ENCODE measurements around the gene SPOCK2. TPM values are rescaled to one million over a fixed set of nuclear protein-coding genes. Genes with fewer than 3 reads are reported as not detected.

Gene SPOCK2
- total and polyA plus RNA-seq, 2 donors (not counting 3 experiments of a cell fraction or from before 2014, with no cell fraction given): 0.40 to 1.1 TPM

DNA sequence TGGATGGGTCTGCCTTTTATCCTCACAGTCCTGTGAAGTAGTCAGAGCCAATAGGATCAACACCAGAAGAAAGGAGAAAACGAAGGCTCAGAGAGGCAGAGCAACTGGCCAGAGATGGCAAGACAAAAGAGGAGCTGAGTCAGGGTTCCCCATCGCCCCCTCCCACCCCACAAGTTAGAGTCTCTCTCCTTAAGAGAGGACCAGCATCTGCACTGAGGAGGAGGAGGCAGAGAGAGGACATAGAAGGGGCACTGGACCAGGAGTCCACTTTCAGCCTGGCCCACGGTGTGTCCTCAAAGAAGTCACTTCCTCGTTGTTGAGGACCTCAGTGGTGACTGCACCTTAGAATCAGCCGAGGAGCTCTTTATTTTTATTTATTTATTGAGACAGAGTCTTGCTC is 11.6 kb downstream of the SPOCK2 start:
- BruUV-seq (replicated peaks): no TSS peak
- POLR2A ChIA-PET: no interaction called here
- no peaks in the 10 kb centered on the region for H3K9me3 ChIP-seq (replicated peaks; ENCODE audit: control insufficient read depth, insufficient read depth, low read length)

More for the DNA sequence above, 11.6 kb downstream of the SPOCK2 start:
- H3K4me3 ChIP-seq (replicated peaks in 1 of 3; ENCODE audit: insufficient read depth in 1 of 3, low read depth in 1 of 3, low read length in 3 of 3): no peak overlapping the region
- TF ChIP-seq GATA2 (IDR thresholded peaks at IDR 0.05; ENCODE audit: insufficient read depth, insufficient read length, low read depth, low read length) (no peak), POLR2AphosphoS5 (IDR thresholded peaks at IDR 0.05; ENCODE audit: insufficient read depth, low read depth, low read length) (no peak), FOS (IDR thresholded peaks at IDR 0.05; ENCODE audit: borderline replicate concordance, insufficient read depth, low read length) (no peak), MYC (IDR thresholded peaks at IDR 0.05; ENCODE audit: low read depth, low read length) (no peak), MAX (IDR thresholded peaks at IDR 0.05; ENCODE audit: insufficient read depth, insufficient read length) (no peak), JUN (IDR thresholded peaks at IDR 0.05; ENCODE audit: borderline replicate concordance, insufficient read depth, insufficient read length, low read depth) (no peak), EZH2 (IDR thresholded peaks at IDR 0.05; ENCODE audit: borderline replicate concordance, low read depth, low read length, severe bottlenecking) (no peak), POLR2A (IDR thresholded peaks at IDR 0.05; ENCODE audit: low read depth, low read length) (no peak)
- TF ChIP-seq, protein P1, sequence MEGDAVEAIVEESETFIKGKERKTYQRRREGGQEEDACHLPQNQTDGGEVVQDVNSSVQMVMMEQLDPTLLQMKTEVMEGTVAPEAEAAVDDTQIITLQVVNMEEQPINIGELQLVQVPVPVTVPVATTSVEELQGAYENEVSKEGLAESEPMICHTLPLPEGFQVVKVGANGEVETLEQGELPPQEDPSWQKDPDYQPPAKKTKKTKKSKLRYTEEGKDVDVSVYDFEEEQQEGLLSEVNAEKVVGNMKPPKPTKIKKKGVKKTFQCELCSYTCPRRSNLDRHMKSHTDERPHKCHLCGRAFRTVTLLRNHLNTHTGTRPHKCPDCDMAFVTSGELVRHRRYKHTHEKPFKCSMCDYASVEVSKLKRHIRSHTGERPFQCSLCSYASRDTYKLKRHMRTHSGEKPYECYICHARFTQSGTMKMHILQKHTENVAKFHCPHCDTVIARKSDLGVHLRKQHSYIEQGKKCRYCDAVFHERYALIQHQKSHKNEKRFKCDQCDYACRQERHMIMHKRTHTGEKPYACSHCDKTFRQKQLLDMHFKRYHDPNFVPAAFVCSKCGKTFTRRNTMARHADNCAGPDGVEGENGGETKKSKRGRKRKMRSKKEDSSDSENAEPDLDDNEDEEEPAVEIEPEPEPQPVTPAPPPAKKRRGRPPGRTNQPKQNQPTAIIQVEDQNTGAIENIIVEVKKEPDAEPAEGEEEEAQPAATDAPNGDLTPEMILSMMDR (IDR thresholded peaks at IDR 0.05; ENCODE audit: extremely low read depth in 1 of 2, insufficient read depth in 1 of 2, low read depth in 1 of 2, low read length in 2 of 2): no peak
- CTCF ChIA-PET: interaction anchor here (0.9 to 3.0 kb wide), 3 partner anchors 15 to 180 kb away, joined by 4 to 9 read pairs (median 4); no protein-coding TSS in a partner anchor
- no peak overlapping the region for H3K27ac ChIP-seq (ENCODE audit: insufficient read depth, low read depth, low read length)
- no peaks in the 10 kb centered on the region for H3K79me2 ChIP-seq (ENCODE audit: control insufficient read depth, insufficient read depth, low read length)
- no peaks in the 10 kb centered on the region for H3K27me3 ChIP-seq (ENCODE audit: control insufficient read depth in 2 of 2, insufficient read depth in 2 of 2, low read length in 2 of 2)
- FAIRE-seq (no peak), DNase-seq (ENCODE audit: low read depth, low spot score) (no peak)
- H3K9ac ChIP-seq (replicated peaks; ENCODE audit: extremely low read depth, insufficient read depth, low read length): no peak overlapping the region
- no peaks in the 10 kb centered on the region for H3K4me1 ChIP-seq (ENCODE audit: control insufficient read depth, extremely low read depth, insufficient read depth, low read length)
- dilution Hi-C loops (cut with MboI; ENCODE audit: extremely low pct_ligation_motif_present, low sequenced_read_pairs) (no loop called here), intact Hi-C loops (cut with micrococcal nuclease) (no loop called here)
- H3K36me3 ChIP-seq (ENCODE audit: control insufficient read depth in 2 of 2, extremely low read depth in 1 of 2, insufficient read depth in 2 of 2, low read length in 2 of 2): no peaks in the 10 kb centered on the region
- no peaks in the 10 kb centered on the region for H3K9me1 ChIP-seq (replicated peaks; ENCODE audit: control insufficient read depth, extremely low read depth, insufficient read depth, low read length)
- no peak overlapping the region for H3K4me2 ChIP-seq (ENCODE audit: insufficient read depth, low read length)
- H4K20me1 ChIP-seq (replicated peaks; ENCODE audit: control insufficient read depth, extremely low read depth, insufficient read depth, low read length): no peaks in the 10 kb centered on the region
- H2AFZ ChIP-seq (ENCODE audit: low read depth, low read length): no peak overlapping the region
